Stomach (tissue), 9 donors: ENCODE results near the gene MRPL40. TPM values are rescaled to one million over a fixed set of nuclear protein-coding genes. Genes with fewer than 3 reads are reported as not detected.

Experiments
- DNase-seq, 2 donors: peaks; one replicate each; pipeline versions ENCODE4 v3.0.0 to v3.0.0-alpha.2; 2013 to 2019
- H3K27ac ChIP-seq, 5 donors: fragments of 200-600 bp in 4 of 5; sonication (generic) in 4 of 5; one replicate each; pipeline ENCODE4 v1.5.1; 2013 to 2019; ENCODE audit warnings: mild to moderate bottlenecking in 1 of 5, moderate library complexity in 1 of 5
- H3K27me3 ChIP-seq, 3 donors: fragments of 200-600 bp; sonication (generic); one replicate each; pipeline ENCODE4 v1.5.1; 2017 to 2019; ENCODE audit warnings: mixed run types in 1 of 3
- H3K36me3 ChIP-seq, 4 donors: fragments of 200-600 bp; sonication (generic); 1 replicate in 3 of 4; 2 replicates in 1 of 4; pipeline ENCODE4 v1.5.1; 2016 to 2019
- H3K4me1 ChIP-seq, 4 donors: fragments of 200-600 bp; sonication (generic); one replicate each; pipeline ENCODE4 v1.5.1; 2016 to 2019
- H3K4me3 ChIP-seq, 4 donors: fragments of 200-600 bp; sonication (generic) in 3 of 4; one replicate each; pipeline ENCODE4 v1.5.1; 2016 to 2019; ENCODE audit warnings: mild to moderate bottlenecking in 1 of 4
- H3K9me3 ChIP-seq, 4 donors: fragments of 200-600 bp; sonication (generic); one replicate each; pipeline ENCODE4 v1.5.1; 2016 to 2019
- CTCF ChIP-seq, 7 experiments: fragments of 450-650 bp in 4 of 7; fragments of 200-600 bp in 3 of 7; sonication (generic) in 3 of 7; IDR thresholded peaks; one replicate each; pipeline ENCODE4 v1.5.1; 2016 to 2019; ENCODE audit warnings: antibody characterized with exemption in 7 of 7, control low read depth in 2 of 7, mild to moderate bottlenecking in 1 of 7
- EP300 ChIP-seq: sonication (generic); formaldehyde crosslinking; IDR thresholded peaks from one replicate; pipeline ENCODE4 v1.6.1; 2017; ENCODE audit warnings: antibody characterized with exemption
- POLR2A ChIP-seq, 4 donors: fragments of 450-650 bp; IDR thresholded peaks; one replicate each; pipeline ENCODE4 v1.6.1; 2016; ENCODE audit warnings: antibody characterized with exemption in 4 of 4, control low read depth in 2 of 4, mild to moderate bottlenecking in 1 of 4, moderate library complexity in 1 of 4
- POLR2AphosphoS5 ChIP-seq, 3 donors: sonication (generic); formaldehyde crosslinking; IDR thresholded peaks; one replicate each; pipeline ENCODE4 v1.6.1; 2016; ENCODE audit warnings: antibody characterized with exemption in 3 of 3
- WGBS, 5 donors: extraction: QIAGEN DNeasy Blood & Tissue Kit in 3 of 5; methylation state at CpG; one replicate each; pipeline versions ENCODE4 v1.1.5 to v1.1.7; 2013 to 2018; 5-methylcytosine and 5-hydroxymethylcytosine counted together
- intact Hi-C: fragments of 100-400 bp; cut with DNase I; formaldehyde crosslinking; loops from one replicate; pipeline ENCODE4 v1.15.1; 2023; ENCODE audit warnings: low total_unique reads
- polyA plus RNA-seq, 3 donors: library from polyadenylated mRNA; stranded (reverse); fragments of 200-250 nt; gene quantifications; one replicate each; pipeline ENCODE4 v1.2.3, GENCODE V29; 2013
- total RNA-seq, 5 donors: library from RNA; depleted of rRNA; stranded (reverse); fragments of >200 nt; gene quantifications; one replicate each; pipeline versions ENCODE4 v1.1.0 to v1.2.3, GENCODE V29; 2014 to 2016
- donor health status: healthy with polysubstance abuse.
- donor health status: Bipolar disorder and iron deficiency.
- donor health status: healthy.

Gene MRPL40
- total and polyA plus RNA-seq, 8 donors, result 2.3 to 61.1 (median 23.3) TPM

- 90 to 94% (median 93%) methylated on average over 9 of the region's 9 CpGs for WGBS, 5 donors
- peaks cover 0 to 5% (median 0%) of the 10 kb centered on the region in 4 donors for H3K36me3 ChIP-seq
- DNase-seq, result peak in 1 of 2 donors; percentile 5
- peaks cover 8 to 22% (median 16%) of the 10 kb centered on the region in 4 donors for H3K4me1 ChIP-seq
- H3K9me3 ChIP-seq, result no peaks in the 10 kb centered on the region
- intact Hi-C loops, result no loop called here
- no peak for TF ChIP-seq CTCF (IDR thresholded peaks at IDR 0.05)
- no peak for TF ChIP-seq POLR2A (IDR thresholded peaks at IDR 0.05)
- H3K27me3 ChIP-seq, result no peaks in the 10 kb centered on the region
- no peak overlapping the region for H3K27ac ChIP-seq
- no peak overlapping the region for H3K4me3 ChIP-seq
Measured at GRCh38 chr22:19482297-19482696, 50.0 kb downstream of the MRPL40 start.

- Histone ChIP-seq H3K9me3 (no peaks in the 10 kb centered on the region), H3K27me3 (no peaks in the 10 kb centered on the region), H3K4me3 (no peak overlapping the region), H3K27ac (no peak overlapping the region), H3K36me3 (peaks cover 0 to 5% (median 0%) of the 10 kb centered on the region in 4 donors), H3K4me1 (peaks cover 5 to 11% (median 6%) of the 10 kb centered on the region in 4 donors)
- intact Hi-C loops, result no loop called here
- WGBS, 5 donors, result 82 to 90% (median 85%) methylated on average over 8 of the region's 8 CpGs
- TF ChIP-seq EP300, result no peak
- no peak for TF ChIP-seq POLR2AphosphoS5 (IDR thresholded peaks at IDR 0.05)
- no peak for TF ChIP-seq CTCF (IDR thresholded peaks at IDR 0.05)
- no peak for DNase-seq
Measured at GRCh38 chr22:19483481-19484244, 51.3 kb downstream of the MRPL40 start.

Other genes with a start within 250 kb of the MRPL40 start
- 10 to 100 TPM in 1 of 5 donors, 1 to 10 TPM in 4; 4.1 to 10.1 (median 5.5) TPM for gene CLTCL1, start 140.8 kb upstream of the MRPL40 start, total RNA-seq
- 1 to 10 TPM; 3.0 to 3.8 (median 3.5) TPM for gene CLTCL1, start 140.8 kb upstream of the MRPL40 start, polyA plus RNA-seq
- gene HIRA, start 812 bp upstream of the MRPL40 start, total RNA-seq, result 10 to 100 TPM in 4 of 5 donors, 1 to 10 TPM in 1; 6.4 to 47.2 (median 13.4) TPM
- 10 to 100 TPM in 2 of 3 donors, 1 to 10 TPM in 1; 9.2 to 14.8 (median 10.8) TPM for gene HIRA, start 812 bp upstream of the MRPL40 start, polyA plus RNA-seq
- 100 to 1,000 TPM in 1 of 5 donors, 10 to 100 TPM in 4; 23.6 to 124 (median 46.3) TPM for gene C22orf39, start 15.2 kb downstream of the MRPL40 start, total RNA-seq
- 10 to 100 TPM; 33.1 to 58.2 (median 36.6) TPM for gene C22orf39, start 15.2 kb downstream of the MRPL40 start, polyA plus RNA-seq
- gene UFD1, start 46.6 kb downstream of the MRPL40 start, total RNA-seq, result 10 to 100 TPM in 4 of 5 donors, 1 to 10 TPM in 1; 3.8 to 78.6 (median 36.4) TPM
- 10 to 100 TPM; 63.4 to 86.6 (median 64.9) TPM for gene UFD1, start 46.6 kb downstream of the MRPL40 start, polyA plus RNA-seq
- gene CDC45, start 47.4 kb downstream of the MRPL40 start, total RNA-seq, result 10 to 100 TPM in 1 of 5 donors, 1 to 10 TPM in 3, not detected in 1; 1.2 to 44.2 (median 4.9) TPM
- gene CDC45, start 47.4 kb downstream of the MRPL40 start, polyA plus RNA-seq, result 1 to 10 TPM; 2.3 to 7.8 (median 5.4) TPM
- 10 to 100 TPM; 36.5 to 67.7 (median 58.8) TPM for gene CLDN5, start 91.9 kb downstream of the MRPL40 start, total RNA-seq
- 10 to 100 TPM; 13.1 to 40.2 (median 24.0) TPM for gene CLDN5, start 91.9 kb downstream of the MRPL40 start, polyA plus RNA-seq